Sigmoid colon (tissue), 4 donors: Measurements from ENCODE around the gene GPR87.

Experiments
- CTCF ChIP-seq, 4 experiments: fragments of 450-650 bp in 3 of 4; fragments of 200-600 bp in 1 of 4; IDR thresholded peaks; one replicate each; pipeline ENCODE4 v1.5.1; 2016 to 2019; ENCODE audit warnings: antibody characterized with exemption in 4 of 4, mild to moderate bottlenecking in 3 of 4, moderate library complexity in 2 of 4
- EP300 ChIP-seq, 4 donors: sonication (generic); formaldehyde crosslinking; IDR thresholded peaks; one replicate each; pipeline ENCODE4 v1.6.1; 2017; ENCODE audit warnings: antibody characterized with exemption in 4 of 4
- POLR2A ChIP-seq, 2 donors: fragments of 450-650 bp; IDR thresholded peaks; one replicate each; pipeline ENCODE4 v1.6.1; 2016; ENCODE audit warnings: antibody characterized with exemption in 2 of 2, mild to moderate bottlenecking in 2 of 2, moderate library complexity in 2 of 2

GRCh38 chr3:151307583-151308488 is 8.8 kb downstream of the GPR87 start:
- TF ChIP-seq POLR2A (IDR thresholded peaks at IDR 0.05) (no peak), CTCF (IDR thresholded peaks at IDR 0.05) (no peak), EP300 (IDR thresholded peaks at IDR 0.05) (no peak)
